HepG2 (cell line): ENCODE results near the gene GCDH. TPM values are rescaled to one million over a fixed set of nuclear protein-coding genes. Genes with fewer than 3 reads are reported as not detected.
A peak's percentile ranks its signal among the peaks of the same experiment; 100 is the strongest.

Source experiments
- ARNT2 ChIP-seq: sonication (generic); formaldehyde crosslinking; IDR thresholded peaks from 2 replicates; pipeline ENCODE4 v1.8.0; 2022; ENCODE audit warnings: mild to moderate bottlenecking, low read depth, missing genetic modification reagents, moderate library complexity
- ATF7-NPFF ChIP-seq: sonication (generic); formaldehyde crosslinking; IDR thresholded peaks from 2 replicates; pipeline ENCODE4 v1.8.1; 2023; ENCODE audit warnings: mild to moderate bottlenecking, low read depth, missing genetic modification reagents, moderate library complexity
- FOXK1 ChIP-seq: sonication (generic); formaldehyde crosslinking; IDR thresholded peaks from 2 replicates; pipeline ENCODE4 v1.4.0; 2020; ENCODE audit warnings: low read depth, missing genetic modification reagents, borderline replicate concordance
- MEIS2 ChIP-seq: sonication (generic); formaldehyde crosslinking; IDR thresholded peaks from 2 replicates; pipeline ENCODE4 v1.9.0; 2021; ENCODE audit warnings: mild to moderate bottlenecking, missing genetic modification reagents
- NCOA5 ChIP-seq: sonication (generic); formaldehyde crosslinking; IDR thresholded peaks from 2 replicates; pipeline ENCODE4 v1.4.0; 2020; ENCODE audit warnings: missing genetic modification reagents
- SOX5 ChIP-seq: IDR thresholded peaks from 2 replicates; pipeline ENCODE4 v1.6.1; 2016; ENCODE audit warnings: borderline replicate concordance
- SP1 ChIP-seq, 2 experiments: fragments of 450-650 bp in 1 of 2; sonication (generic) in 1 of 2; formaldehyde crosslinking in 1 of 2; IDR thresholded peaks; 2 replicates each; pipeline versions ENCODE4 v1.4.0 to v1.6.1; 2016 to 2020; ENCODE audit warnings: missing genetic modification reagents in 1 of 2
- SRSF9 ChIP-seq: fragments of 200-400 bp; formaldehyde crosslinking; IDR thresholded peaks from 2 replicates; pipeline ENCODE4 v1.6.1; 2018; ENCODE audit warnings: borderline replicate concordance, mild to moderate bottlenecking, low read depth, low read length; ENCODE audit not compliant: insufficient read depth, poor library complexity, severe bottlenecking
- THYN1 ChIP-seq: sonication (generic); formaldehyde crosslinking; IDR thresholded peaks from 2 replicates; pipeline ENCODE4 v1.8.1; 2023; ENCODE audit warnings: low read depth, mild to moderate bottlenecking, moderate library complexity, missing genetic modification reagents, borderline replicate concordance
- ZNF224 ChIP-seq: sonication (generic); formaldehyde crosslinking; IDR thresholded peaks from 2 replicates; pipeline ENCODE4 v1.5.0; 2020; ENCODE audit warnings: mild to moderate bottlenecking, missing genetic modification reagents
- ZNF282 ChIP-seq: fragments of 450-650 bp; IDR thresholded peaks from 2 replicates; pipeline ENCODE4 v1.6.1; 2018; ENCODE audit not compliant: partially characterized antibody
- ZNF614 ChIP-seq: IDR thresholded peaks from 2 replicates; pipeline ENCODE4 v1.6.1; 2018; ENCODE audit warnings: missing biosample characterization, missing genetic modification reagents, inconsistent platforms, borderline replicate concordance
- ZNF678 ChIP-seq: sonication (generic); formaldehyde crosslinking; IDR thresholded peaks from 2 replicates; pipeline ENCODE4 v1.4.0; 2020; ENCODE audit warnings: mild to moderate bottlenecking, missing genetic modification reagents
- polyA plus RNA-seq, 8 experiments: library from polyadenylated mRNA; depleted of rRNA in 3 of 8; stranded (reverse) in 7 of 8; unstranded in 1 of 8; fragments of >200 nt; fragmentation: Illumina TruSeq in 4 of 8; extraction: Trizol in 4 of 8; gene quantifications; 2 replicates each; pipeline versions ENCODE4 v1.2.1 to v1.2.3, GENCODE V29; 2011 to 2016; ENCODE audit warnings: low read depth in 4 of 8, missing spikeins in 1 of 8, mixed read lengths in 1 of 8; ENCODE audit not compliant: insufficient read depth in 1 of 8
- total RNA-seq, 5 experiments: library from RNA; depleted of rRNA; stranded (reverse); fragments of >200 nt; fragmentation: Illumina TruSeq; extraction: Trizol; gene quantifications; 2 replicates each; pipeline ENCODE4 v1.2.3, GENCODE V29; 2016; ENCODE audit warnings: low read depth in 1 of 5
- TF ChIP-seq, protein P1 (sequence below): sonication (generic); formaldehyde crosslinking; IDR thresholded peaks from 2 replicates; pipeline ENCODE4 v1.5.1; 2020; ENCODE audit warnings: mild to moderate bottlenecking, missing genetic modification reagents, borderline replicate concordance
- TF ChIP-seq, protein P2 (sequence below): sonication (generic); formaldehyde crosslinking; IDR thresholded peaks from 2 replicates; pipeline ENCODE4 v1.5.1; 2020; ENCODE audit warnings: mild to moderate bottlenecking, missing genetic modification reagents, moderate library complexity
- TF ChIP-seq, protein P3 (sequence below): IDR thresholded peaks from 2 replicates; pipeline ENCODE4 v1.6.1; 2016; ENCODE audit warnings: control low read depth
- TF ChIP-seq, protein P4 (sequence below): sonication (generic); formaldehyde crosslinking; IDR thresholded peaks from 2 replicates; pipeline ENCODE4 v1.5.1; 2020; ENCODE audit warnings: missing genetic modification reagents, mild to moderate bottlenecking, borderline replicate concordance
- TF ChIP-seq, protein P5 (sequence below): IDR thresholded peaks from 2 replicates; pipeline ENCODE4 v1.6.1; 2016; ENCODE audit warnings: low read depth
- TF ChIP-seq, protein P6 (sequence below): sonication (generic); formaldehyde crosslinking; IDR thresholded peaks from 2 replicates; pipeline ENCODE4 v1.4.0; 2020; ENCODE audit warnings: missing genetic modification reagents

The GCDH gene
- total and polyA plus RNA-seq, 2 of the 13 experiments (the other 11 are each of a cell fraction or from before 2014, with no cell fraction given): 15.1 to 38.0 TPM

DNA sequence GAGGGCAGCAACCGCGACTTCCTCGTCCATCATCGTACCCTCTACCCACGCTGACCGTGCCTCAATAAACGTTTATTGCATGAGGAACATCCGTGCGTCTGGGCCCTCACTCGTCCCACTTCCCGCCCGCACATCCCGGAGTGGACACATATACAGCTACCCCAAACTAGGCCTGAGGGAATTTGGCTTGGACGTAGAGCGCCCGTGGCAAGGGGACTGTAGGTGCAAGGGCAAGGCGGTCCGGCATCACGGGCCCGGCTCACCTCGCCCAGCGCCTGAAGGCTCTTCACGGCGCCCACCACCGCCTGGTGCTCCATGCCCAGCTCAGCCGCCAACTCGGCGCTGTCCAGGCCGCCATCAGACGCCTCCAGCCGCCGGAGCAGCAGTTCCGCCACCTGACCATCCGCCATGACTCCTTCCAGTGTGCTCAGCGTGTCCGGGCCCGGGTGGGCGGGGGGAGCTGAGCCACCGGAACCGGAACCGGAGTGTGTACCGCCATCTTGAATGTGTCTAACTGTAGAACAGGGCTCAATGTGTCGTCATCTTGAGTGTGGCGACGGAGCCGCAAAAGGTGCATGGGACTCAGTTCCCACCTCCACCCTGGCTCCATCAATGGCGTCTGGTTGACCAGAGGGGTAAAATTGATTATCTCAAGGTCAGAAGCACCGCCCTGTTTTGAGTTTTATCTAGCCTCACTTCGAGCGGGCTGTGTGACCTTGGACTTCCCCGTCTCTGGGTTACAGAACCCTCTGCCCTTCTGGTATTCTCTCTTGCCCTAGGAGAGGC lies 42.5 kb downstream of the GCDH start, which contains the start of gene FARSA (continued):
- TF ChIP-seq, protein P1, sequence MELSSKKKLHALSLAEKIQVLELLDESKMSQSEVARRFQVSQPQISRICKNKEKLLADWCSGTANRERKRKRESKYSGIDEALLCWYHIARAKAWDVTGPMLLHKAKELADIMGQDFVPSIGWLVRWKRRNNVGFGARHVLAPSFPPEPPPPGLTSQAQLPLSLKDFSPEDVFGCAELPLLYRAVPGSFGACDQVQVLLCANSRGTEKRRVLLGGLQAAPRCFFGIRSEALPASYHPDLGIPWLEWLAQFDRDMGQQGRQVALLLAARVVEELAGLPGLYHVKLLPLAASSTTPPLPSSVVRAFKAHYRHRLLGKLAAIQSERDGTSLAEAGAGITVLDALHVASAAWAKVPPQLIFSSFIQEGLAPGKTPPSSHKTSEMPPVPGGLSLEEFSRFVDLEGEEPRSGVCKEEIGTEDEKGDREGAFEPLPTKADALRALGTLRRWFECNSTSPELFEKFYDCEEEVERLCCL (CRISPR knock-in tag): no peak
- TF ChIP-seq SOX5 (peak; percentile 45), FOXK1 (CRISPR knock-in tag) (peak; percentile 69), MEIS2 (CRISPR knock-in tag) (0 out of 2 replicates have a peak, but pooled peaks have one; percentile 15), SRSF9 (no peak), SP1 (IDR thresholded peaks at IDR 0.05) (no peak), SP1 (CRISPR knock-in tag; IDR thresholded peaks at IDR 0.05) (no peak; the same call in 1 of the 2 replicates), ZNF614 (CRISPR knock-in tag) (peak; percentile 56; the same call in 1 of the 2 replicates), ZNF282 (no peak), ATF7-NPFF (CRISPR knock-in tag) (0 out of 2 replicates have a peak, but pooled peaks have one; percentile 62), ZNF224 (CRISPR knock-in tag) (peak; percentile 33; the same call in 1 of the 2 replicates), THYN1 (CRISPR knock-in tag) (no peak), ZNF678 (0 out of 2 replicates have a peak, but pooled peaks have one; percentile 81), ARNT2 (CRISPR knock-in tag) (peak; percentile 61; the same call in 1 of the 2 replicates), NCOA5 (CRISPR knock-in tag) (no peak)
- TF ChIP-seq, protein P2, sequence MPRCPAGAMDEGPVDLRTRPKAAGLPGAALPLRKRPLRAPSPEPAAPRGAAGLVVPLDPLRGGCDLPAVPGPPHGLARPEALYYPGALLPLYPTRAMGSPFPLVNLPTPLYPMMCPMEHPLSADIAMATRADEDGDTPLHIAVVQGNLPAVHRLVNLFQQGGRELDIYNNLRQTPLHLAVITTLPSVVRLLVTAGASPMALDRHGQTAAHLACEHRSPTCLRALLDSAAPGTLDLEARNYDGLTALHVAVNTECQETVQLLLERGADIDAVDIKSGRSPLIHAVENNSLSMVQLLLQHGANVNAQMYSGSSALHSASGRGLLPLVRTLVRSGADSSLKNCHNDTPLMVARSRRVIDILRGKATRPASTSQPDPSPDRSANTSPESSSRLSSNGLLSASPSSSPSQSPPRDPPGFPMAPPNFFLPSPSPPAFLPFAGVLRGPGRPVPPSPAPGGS (CRISPR knock-in tag): peak; percentile 82
- TF ChIP-seq, protein P3, sequence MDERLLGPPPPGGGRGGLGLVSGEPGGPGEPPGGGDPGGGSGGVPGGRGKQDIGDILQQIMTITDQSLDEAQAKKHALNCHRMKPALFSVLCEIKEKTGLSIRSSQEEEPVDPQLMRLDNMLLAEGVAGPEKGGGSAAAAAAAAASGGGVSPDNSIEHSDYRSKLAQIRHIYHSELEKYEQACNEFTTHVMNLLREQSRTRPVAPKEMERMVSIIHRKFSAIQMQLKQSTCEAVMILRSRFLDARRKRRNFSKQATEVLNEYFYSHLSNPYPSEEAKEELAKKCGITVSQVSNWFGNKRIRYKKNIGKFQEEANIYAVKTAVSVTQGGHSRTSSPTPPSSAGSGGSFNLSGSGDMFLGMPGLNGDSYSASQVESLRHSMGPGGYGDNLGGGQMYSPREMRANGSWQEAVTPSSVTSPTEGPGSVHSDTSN: no peak
- TF ChIP-seq, protein P4, sequence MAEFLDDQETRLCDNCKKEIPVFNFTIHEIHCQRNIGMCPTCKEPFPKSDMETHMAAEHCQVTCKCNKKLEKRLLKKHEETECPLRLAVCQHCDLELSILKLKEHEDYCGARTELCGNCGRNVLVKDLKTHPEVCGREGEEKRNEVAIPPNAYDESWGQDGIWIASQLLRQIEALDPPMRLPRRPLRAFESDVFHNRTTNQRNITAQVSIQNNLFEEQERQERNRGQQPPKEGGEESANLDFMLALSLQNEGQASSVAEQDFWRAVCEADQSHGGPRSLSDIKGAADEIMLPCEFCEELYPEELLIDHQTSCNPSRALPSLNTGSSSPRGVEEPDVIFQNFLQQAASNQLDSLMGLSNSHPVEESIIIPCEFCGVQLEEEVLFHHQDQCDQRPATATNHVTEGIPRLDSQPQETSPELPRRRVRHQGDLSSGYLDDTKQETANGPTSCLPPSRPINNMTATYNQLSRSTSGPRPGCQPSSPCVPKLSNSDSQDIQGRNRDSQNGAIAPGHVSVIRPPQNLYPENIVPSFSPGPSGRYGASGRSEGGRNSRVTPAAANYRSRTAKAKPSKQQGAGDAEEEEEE (CRISPR knock-in tag): peak; percentile 82; the same call in 1 of the 2 replicates
- TF ChIP-seq, protein P5, sequence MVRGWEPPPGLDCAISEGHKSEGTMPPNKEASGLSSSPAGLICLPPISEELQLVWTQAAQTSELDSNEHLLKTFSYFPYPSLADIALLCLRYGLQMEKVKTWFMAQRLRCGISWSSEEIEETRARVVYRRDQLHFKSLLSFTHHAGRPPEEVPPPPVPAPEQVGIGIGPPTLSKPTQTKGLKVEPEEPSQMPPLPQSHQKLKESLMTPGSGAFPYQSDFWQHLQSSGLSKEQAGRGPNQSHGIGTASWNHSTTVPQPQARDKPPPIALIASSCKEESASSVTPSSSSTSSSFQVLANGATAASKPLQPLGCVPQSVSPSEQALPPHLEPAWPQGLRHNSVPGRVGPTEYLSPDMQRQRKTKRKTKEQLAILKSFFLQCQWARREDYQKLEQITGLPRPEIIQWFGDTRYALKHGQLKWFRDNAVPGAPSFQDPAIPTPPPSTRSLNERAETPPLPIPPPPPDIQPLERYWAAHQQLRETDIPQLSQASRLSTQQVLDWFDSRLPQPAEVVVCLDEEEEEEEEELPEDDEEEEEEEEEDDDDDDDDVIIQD (CRISPR knock-in tag): 0 out of 2 replicates have a peak, but pooled peaks have one; percentile 9
- TF ChIP-seq, protein P6, sequence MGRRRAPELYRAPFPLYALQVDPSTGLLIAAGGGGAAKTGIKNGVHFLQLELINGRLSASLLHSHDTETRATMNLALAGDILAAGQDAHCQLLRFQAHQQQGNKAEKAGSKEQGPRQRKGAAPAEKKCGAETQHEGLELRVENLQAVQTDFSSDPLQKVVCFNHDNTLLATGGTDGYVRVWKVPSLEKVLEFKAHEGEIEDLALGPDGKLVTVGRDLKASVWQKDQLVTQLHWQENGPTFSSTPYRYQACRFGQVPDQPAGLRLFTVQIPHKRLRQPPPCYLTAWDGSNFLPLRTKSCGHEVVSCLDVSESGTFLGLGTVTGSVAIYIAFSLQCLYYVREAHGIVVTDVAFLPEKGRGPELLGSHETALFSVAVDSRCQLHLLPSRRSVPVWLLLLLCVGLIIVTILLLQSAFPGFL: no peak
